Inflammatory macrophage treated with lipopolysaccharide for 1 hour (primary cell): ENCODE data around the gene OMA1.
"Not testable (repeated sequence)": the region's sequence is repeated elsewhere in the genome, so short reads cannot be mapped to it uniquely, and the experiment has no call there.

Experiments used
- DNase-seq, 2 donors: peaks; one replicate each; pipeline ENCODE4 v3.0.0-alpha.2; 2020 to 2022

The OMA1 gene

DNA sequence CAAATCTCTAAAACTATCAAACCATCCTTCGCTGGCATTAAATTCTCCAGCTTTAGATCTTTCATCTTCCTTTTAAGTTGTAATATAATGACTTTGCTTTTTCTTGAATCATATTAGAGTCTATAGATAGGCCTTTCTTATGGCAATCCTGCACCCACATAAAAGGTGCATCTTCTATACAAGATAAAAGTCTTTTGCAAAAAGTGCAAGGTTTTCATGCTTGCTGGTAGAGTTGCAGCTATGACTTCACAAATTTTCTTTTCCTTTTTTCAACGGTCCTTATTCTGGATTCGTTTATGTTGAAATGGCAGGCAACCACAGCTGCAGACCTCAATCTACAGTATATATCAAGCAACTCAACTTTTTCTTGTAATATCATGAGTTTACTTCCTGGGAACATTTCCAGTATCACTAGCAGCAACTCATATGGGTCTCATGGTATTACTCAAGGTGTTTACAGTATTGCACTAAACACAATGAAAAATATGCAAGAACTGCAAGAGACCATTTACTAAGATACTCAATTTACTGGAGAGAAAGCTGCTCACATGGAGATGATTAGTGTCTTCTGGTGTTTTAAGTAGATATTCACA lies 22.1 kb downstream of the OMA1 start:
- no peak for DNase-seq

DNA sequence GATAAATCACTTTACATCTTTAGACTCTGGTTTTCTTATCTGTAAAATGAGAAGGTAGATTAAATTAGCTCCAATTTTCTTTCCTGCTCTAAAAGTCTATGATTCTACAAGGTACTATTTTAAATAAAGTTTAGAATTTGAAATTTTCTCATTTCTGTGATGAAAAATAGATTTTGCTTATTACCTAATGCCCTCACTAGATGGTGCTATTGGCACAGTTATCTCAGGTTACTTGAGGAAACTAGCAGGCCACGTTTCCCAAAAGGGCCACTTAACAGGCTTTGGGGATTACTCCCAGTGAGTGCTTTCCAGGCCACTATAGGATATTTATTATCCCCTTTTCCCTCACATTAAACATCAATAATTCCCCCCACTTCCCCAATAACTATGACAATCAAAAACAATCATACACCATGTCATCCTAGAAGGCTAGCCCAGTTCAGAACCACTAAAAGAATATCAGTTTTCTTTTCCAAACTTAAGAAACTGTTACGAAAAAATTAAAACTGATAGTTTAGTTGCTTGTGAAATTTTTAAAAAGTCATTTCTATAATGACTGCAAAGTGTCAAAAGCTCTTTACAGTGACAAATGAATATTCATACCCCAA lies 30.6 kb downstream of the OMA1 start:
- peak; percentile 64 to 86 for DNase-seq

DNA sequence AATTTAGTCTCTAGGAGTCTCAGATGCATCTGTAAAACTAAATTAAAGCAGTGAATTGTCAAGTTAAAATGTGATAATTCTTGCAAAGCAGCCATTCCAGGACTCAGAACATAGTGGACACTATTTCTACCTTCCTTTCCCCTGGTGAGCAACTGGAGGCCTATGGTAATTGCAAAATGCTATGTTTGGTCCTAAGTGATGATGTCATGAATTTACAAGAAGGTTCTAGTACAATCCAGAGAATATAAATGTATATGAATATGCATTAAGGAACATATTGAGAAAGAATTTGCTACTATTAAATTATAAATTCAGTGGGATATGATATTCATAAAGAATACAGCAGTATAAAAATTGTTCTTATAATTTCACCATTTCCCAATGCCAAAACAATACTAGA lies 32.6 kb downstream of the OMA1 start:
- no peak for DNase-seq

DNA sequence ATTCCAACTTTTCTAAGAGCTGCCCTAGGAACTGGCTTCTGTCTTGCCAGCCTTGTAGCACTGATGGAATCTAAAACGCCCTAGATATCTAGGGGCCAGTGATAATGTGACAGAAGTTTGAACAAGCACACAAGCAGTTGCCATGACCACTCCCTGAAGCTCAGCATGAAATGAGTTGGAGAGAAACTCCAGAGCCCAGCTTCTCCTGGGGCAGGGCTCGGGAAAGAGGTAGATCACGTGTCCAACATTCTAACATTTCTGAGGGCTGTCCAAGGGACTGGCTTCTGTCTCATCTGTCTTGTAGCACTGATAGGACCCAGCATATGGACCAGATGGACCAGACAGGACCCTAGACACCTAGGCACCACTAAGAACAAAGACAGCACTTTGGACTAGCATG lies 37.9 kb downstream of the OMA1 start:
- no peak for DNase-seq

DNA sequence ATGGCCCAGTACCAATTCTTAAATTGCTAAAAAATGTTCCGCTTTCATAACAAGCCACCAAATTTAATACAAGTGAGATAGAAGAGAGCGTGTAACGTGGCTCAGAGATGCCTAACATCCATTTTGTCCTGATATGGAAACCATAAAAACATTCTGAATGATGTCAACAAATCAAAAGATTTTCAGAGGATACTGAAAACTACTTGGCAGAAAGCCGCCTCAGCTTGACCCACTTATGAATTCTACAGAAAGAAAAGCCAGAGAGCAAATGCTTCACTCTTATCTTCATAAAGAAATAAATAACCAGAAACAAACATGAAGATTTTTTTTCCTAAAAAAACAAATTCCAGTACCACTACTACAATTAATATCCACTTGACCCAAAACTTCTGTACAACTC lies 41.2 kb downstream of the OMA1 start:
- no peak for DNase-seq

DNA sequence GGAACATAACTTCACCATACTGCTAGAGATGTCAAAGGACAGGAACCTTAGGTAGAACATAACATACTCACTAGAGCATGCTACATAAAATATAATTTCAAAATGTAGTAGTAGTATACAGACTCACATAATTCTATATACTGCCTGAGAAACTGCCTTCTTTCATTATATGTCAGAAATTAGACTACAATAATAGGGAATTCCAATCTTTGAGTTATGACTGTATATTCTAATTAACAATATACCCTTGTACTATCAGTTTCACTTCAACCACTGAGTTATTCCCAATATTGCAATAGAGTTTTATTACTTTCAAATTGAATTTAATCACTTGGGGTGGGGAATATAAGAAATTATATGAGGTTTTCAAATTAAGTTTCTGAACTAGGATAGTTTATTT lies 44.0 kb downstream of the OMA1 start:
- no peak for DNase-seq

DNA sequence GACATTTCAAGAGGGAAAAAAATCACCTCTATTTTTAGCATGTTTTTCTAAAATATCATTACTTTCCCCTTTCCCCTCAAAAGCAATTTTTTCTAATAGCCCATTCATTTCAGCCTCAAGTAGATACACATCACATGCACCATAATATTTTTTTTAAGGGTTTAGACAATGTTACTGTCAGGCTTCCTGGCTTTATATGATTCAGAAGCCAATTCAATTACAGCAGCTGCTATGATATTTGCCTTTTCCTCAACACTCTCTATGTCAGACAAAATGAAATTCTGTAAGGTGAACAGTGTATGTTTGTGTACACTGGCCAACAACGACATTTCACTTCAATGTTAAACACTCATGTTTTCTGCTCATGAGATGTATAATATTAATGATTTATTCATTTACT lies 46.5 kb downstream of the OMA1 start:
- no peak for DNase-seq

DNA sequence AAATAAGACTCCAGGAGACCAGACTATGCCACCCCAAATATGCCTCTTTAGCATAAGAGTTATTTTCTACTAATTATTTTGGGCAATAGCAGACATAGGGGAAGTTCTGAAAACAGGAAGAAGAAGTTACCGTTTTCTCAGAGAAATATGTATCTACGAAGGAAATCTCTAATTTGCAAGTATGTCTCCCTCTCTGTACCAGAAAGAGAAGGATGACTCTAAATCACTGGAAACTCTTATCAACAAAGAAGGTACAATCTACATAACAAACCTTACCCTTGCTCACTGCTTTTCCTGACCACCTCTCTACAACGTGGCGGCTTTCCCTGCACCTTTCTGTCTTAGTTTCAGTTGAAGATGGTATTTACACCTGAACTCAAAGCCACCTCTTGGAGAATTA lies 49.0 kb downstream of the OMA1 start:
- peak in 1 of 2 donors; percentile 21 for DNase-seq

DNA sequence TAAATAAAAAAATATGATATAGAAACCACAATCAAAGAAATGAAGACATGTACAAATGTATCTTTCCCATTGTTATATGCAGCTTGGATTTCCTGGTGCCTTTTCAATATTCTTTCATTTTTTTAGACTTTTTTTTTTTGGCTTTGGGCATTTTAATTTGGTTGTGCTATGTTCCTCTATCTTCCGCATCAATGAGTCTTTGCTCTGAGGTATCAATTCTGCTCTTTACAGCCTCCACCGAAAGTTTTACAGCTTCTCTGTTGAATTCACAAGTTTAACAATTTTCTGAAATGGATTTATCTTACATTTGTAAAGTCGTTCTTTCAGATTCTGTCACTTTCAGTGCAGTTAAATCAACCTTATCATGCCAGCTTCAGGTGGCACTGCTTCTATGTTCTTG lies 50.5 kb downstream of the OMA1 start:
- no peak for DNase-seq

DNA sequence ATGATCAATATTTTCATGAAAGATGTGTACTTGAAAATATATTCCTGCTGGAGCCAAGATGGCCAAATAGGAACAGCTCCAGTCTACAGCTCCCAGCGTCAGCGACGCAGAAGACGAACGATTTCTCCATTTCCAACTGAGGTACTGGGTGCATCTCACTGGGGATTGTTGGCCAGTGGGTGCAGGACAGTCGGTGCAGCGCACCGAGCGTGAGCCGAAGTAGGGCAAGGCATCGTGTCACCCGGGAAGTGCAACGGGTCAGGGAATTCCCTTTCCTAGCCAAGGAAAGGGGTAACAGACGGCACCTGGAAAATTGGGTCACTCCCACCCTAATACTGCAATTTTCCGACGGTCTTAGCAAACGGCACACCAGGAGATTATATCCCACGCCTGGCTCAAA lies 57.6 kb downstream of the OMA1 start:
- not testable (repeated sequence) for DNase-seq

DNA sequence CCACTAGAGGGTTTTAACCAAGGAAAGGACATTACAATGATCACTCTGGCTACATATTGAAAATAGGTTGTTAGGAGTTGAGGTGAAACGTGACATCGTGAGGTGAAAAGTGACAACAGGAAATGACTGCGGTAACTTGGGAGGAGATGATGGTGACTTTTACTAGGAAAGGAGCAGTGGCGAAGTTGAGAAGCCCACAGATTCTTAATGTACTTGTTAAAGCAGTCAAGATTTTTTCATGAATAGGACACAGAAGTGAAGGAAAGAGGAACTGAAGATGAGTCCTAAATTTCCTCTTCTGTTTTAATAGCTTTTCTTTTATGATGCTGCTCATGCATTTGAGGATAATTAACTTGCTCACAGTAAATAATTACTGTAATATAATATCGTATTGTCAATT lies 59.5 kb downstream of the OMA1 start:
- no peak for DNase-seq

DNA sequence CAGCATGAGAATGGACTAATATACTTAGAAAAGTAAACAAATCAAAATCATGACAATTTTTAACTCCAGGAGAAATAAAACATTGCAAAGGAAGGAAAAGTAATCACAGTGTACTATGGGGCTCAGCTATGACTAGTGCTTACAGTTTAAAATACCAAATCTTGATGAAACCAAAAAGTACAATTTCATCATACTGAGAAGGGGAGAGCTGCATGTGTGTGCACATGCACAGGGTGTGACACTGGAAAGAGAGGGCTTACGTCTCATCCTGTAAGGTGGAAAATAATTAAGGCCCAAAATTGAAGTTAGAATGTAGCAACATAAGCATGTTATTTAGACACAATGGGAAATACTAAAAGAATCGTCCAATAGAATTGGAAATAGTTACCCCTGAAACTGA lies 64.6 kb downstream of the OMA1 start:
- no peak for DNase-seq

DNA sequence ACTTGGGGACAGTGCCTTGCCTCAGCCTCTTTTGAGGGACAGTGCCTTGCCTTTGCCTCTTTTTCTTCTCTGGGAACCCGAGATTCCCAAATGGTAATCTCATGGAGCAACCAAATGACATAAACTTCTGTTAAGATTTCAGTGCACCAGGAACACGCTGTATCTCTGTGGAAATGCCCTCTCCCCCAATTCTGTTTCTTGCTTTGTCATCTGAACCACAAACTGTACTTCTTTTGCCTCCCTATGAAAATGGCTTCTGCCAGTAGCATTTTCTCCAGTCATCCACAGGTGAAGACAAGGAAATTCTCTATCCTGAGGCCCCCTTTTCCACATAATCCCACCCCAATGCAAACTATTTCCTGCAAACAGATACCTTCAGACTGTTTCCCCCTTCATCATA lies 66.3 kb downstream of the OMA1 start:
- DNase-seq, result no peak

DNA sequence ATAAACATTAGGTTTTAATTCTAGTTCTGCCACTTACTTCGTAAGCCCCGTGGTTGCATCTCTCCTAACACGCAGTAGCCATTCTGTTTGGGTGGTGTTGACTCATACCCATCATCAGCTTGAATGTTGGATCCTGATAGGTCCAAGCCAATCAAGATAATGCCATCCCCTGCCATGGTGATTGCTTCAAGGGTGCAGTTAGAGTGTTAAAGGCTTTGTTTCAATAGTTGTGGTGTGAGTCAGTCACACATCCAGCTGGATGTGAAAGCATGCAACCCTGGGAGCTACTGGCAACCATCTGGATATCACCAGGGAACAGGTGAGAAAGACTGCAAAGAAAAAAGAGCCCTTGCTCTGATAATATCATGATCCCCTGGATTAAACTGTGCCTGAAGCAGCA lies 69.1 kb downstream of the OMA1 start:
- DNase-seq, result no peak

DNA sequence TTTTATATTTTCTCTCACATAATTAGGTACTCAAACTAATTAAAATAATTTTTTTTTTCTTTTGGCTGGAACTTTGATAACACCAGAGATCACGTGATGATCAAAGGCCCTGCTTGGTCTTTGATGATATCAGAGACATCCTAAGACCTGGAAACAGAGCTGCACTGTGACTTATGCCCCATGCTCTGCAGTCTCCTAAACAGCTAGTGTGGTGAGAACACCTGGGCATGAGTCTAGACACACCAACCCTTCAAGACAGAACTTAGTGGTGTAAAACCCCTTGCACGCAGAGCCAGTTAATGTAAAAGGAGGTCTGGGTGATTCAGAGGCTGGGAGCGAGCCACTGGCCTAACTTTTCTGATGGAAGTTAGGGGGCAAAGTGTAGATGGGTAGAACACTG lies 70.3 kb downstream of the OMA1 start:
- DNase-seq, result no peak

DNA sequence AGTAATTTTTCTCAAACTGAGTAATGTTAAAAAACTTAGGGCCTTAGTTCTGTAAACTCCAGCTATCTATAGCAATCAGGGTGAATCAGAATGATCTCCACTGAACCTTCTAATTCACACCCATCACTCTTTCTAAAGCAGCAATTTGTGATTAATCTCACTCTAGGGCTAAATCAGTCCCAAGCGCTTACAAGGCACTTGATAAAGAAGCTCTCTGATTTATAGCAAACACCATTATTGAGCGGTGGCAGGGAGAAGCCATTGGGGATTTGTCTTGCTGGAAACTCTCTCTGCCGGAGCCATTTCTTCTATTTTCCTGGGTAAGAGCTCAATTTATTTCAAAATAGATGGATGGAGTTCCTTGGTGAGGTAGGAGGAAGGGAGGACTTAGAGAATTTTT lies 77.0 kb downstream of the OMA1 start:
- DNase-seq, result no peak

DNA sequence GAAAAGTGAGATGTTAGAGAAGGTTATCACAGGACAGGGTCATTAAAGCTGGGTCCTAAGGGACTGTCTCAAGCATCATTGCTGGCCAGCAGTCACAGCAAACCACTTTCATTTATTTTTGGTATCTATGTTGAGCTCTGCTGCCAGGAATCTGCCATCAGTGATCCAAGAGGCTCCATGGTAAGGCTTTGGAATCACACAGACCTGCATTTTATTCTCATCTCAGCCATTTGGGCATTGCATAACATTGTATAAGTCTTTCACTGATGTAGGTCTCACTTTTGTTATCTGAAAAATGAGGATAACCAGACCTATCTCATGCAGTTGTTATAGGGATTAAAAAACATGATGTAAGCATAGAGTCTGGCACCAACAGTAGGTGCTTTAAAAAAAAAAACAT lies 77.5 kb downstream of the OMA1 start:
- DNase-seq, result no peak

DNA sequence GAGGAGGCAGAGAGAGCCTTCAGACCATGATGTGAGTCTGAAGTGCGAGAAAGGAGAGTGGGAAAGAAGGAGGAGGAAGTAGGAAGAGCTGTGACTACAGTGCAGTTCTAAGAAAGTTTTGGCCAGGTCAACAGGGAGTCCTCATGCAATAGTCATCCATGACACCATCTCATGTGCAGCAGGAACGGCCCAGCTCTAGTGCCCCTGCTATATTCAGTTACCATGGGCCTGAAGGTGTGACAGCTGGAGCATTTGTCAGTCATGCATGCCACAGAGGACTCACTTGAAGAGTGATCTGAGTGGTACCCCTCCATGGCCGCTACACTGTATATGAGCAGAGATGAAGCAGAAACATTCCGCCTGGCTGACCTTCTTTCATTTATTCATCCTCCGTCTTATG lies 77.9 kb downstream of the OMA1 start:
- DNase-seq, result no peak

DNA sequence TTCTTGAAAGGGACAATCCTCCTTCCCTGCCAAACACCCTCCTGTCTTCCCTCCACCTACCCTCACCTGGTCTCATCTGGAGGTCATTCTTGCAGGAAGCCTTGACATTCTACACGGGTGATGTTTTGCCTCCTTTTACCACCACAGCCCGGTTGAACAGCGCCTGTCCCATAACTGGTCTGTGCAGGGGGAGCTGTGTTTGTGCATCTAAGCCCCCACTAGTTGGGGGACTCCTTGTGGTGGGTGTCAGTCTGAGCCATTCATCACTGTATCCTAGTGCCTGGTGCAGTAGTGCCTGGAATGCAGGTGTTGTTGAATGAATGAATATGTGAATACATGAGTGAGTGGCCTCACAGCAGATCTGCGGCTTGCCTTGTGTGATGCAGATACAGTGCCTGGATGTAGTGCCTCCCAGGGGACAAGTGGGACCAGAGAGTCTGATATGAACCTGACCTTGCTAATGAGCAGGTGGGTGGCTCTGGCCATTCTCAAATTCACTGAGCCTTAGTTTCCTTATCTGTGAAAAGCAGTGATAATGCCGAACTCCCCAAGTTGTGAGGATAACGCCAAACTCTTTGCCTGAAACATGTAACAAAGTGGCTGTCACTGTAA lies 79.8 kb downstream of the OMA1 start:
- DNase-seq, result no peak

DNA sequence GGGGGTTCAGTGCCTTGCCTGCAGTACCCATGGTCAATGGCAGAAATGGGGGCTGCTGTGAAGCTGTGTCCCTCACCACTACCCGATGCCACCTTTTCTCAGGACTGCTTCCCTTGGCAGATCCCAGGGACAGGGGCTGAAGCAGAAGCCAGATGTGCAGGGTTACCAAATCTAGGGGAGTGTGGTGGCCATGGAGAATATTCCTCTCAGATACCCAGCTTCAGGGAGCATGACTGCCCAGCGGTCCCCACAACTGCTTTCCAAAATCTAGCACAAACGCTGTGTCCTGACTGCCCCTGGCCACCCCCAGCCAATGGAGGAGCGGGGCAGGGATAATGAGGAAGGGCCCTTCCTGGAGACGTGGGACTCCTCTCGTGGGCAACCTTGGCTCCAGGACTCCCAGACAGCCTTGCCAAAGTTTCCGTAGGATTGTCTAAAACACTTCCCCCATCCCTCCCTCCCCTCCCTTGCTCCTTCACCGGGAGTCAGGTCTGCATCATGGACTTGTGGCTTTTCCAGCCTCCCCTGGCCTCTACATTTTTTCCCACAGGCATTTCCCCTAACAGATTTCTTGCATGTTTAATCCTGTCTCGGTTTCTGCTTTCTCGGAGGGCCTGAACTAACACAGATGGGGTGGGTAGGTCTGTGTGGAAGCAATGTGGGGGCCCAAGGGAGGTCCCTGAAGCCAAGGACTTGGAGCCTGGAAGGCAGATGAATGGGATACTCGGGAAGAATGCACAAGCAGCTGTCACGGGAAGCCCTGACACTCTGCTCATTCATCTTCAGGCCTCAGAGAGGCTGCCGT lies 80.5 kb downstream of the OMA1 start:
- DNase-seq, result no peak

DNA sequence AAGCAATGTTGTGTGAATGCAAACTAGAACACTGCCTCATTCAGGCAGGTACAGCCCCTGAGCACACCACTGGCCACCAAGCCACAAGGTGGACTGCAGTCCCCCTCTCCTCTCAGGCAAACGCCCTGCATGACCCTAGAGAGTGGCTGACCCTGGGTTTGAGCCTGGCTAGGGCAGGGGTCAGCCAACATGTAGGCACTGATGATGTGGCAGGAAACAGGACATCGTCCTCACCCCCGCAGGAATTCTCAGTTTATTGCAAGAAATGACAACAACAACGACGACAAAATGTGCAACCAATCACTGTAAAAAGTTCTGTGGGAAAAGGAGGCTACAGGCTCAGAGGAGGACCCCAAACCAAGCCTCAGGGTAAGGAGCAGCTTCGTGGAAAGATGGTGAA lies 81.3 kb downstream of the OMA1 start:
- DNase-seq, result no peak

DNA sequence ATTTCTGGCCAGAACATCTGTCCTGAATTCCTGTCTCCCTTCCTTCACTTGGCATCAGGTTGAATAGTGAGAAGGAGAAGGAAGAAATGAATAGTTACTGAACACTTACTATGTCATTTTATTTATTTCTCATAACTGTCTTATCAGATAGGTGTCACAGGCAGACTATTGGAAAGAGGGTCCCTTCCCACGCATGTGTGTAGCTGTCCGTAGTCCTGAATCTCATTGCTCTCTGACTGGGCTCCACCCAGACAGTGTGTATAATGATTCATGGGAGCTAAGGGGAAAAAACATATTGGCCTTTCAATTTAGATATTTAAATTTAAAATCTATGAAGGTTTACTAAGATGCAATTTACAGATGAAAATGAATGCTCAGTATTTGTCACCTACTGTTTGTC lies 86.1 kb downstream of the OMA1 start:
- DNase-seq, result no peak

DNA sequence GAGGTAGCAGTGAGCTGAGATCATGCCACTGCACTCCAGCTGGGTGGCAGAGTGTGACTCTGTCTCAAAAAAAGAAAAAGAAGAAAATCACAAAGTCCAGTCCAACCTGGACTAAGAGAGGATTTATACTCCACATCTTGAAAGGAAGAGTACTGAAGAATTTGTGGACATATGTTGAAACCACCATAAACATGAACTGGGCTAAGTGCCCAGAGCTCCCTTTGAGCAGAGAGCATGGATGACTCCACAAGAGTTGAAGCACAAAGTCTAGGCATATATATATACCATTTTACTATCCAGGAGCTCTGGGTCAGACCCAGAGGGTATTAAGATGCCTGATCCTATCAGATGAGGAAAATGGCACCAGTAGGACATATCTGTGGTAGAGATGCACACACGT lies 86.6 kb downstream of the OMA1 start:
- DNase-seq, result no peak

DNA sequence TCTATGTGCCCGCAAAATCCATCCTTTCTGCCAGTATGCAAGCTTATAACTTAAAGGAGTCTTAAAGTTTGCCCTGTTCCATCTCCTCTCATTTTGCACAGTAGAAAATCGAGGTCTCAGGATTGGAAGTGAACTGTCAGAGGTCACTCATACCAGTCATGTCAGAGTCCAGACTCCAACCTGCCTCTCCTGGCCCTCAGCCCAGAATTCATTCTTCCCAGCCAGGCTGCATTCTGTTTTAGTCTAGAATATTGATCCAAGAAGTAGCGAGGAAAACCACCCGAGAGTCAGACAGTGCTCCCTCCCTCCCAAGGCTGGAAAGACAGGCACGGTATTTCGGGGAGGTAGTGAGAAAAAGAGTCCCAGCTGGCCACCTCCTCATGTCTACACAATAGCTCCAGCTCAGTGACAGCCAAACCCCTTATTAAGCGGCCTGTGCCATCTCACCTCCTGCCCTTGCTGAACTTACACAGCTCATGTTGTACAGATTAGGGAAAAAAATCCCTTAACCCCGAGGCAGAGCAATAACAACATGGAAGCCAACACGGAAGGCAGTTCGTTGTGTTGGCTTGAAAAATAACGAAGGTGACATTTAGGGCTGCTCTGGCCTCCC lies 89.4 kb downstream of the OMA1 start:
- DNase-seq, result no peak
